ENCODE measurements around the gene ATF2.
A peak's percentile ranks its signal among the peaks of the same experiment; 100 is the strongest.

The ATF2 gene

GRCh38 chr2:175037941-175038340, 130.1 kb downstream of the ATF2 start:
- no peak overlapping the region for H3K4me3 ChIP-seq (ENCODE audit: low read depth, low read length)
- no peak for DNase-seq (ENCODE audit: low read depth)

- H3K4me3 ChIP-seq (ENCODE audit: low read depth, low read length): no peak overlapping the region
- DNase-seq (ENCODE audit: low read depth): no peak
Observed at GRCh38 chr2:175036582-175037018, 131.4 kb downstream of the ATF2 start.

- no peak overlapping the region for H3K4me3 ChIP-seq (ENCODE audit: low read depth, low read length)
- no peak for DNase-seq (ENCODE audit: low read depth)
Observed at GRCh38 chr2:175035806-175036205, 132.2 kb downstream of the ATF2 start.

GRCh38 chr2:175034716-175035115, 133.3 kb downstream of the ATF2 start:
- no peak for DNase-seq (ENCODE audit: low read depth)
- no peak overlapping the region for H3K4me3 ChIP-seq (ENCODE audit: low read depth, low read length)

- peak; percentile 13 for DNase-seq (ENCODE audit: low read depth)
- H3K4me3 ChIP-seq (ENCODE audit: low read depth, low read length): no peak overlapping the region
Observed at GRCh38 chr2:175030380-175031271, 137.4 kb downstream of the ATF2 start.

GRCh38 chr2:175027755-175028154, 140.2 kb downstream of the ATF2 start:
- no peak for DNase-seq (ENCODE audit: low read depth)
- no peak overlapping the region for H3K4me3 ChIP-seq (ENCODE audit: low read depth, low read length)

GRCh38 chr2:175026385-175026784, 141.6 kb downstream of the ATF2 start:
- no peak for DNase-seq (ENCODE audit: low read depth)
- no peak overlapping the region for H3K4me3 ChIP-seq (ENCODE audit: low read depth, low read length)

- no peak overlapping the region for H3K4me3 ChIP-seq (ENCODE audit: low read depth, low read length)
Observed at GRCh38 chr2:175025946-175026345, 142.1 kb downstream of the ATF2 start.

GRCh38 chr2:175025233-175025632, 142.8 kb downstream of the ATF2 start:
- DNase-seq (ENCODE audit: low read depth): no peak
- H3K4me3 ChIP-seq (ENCODE audit: low read depth, low read length): no peak overlapping the region

More at GRCh38 chr2:175025946-175026345, 142.1 kb downstream of the ATF2 start:
- no peak for DNase-seq (ENCODE audit: low read depth)

- no peak for DNase-seq (ENCODE audit: low read depth)
- no peak overlapping the region for H3K4me3 ChIP-seq (ENCODE audit: low read depth, low read length)
Observed at GRCh38 chr2:175022923-175023322, 145.1 kb downstream of the ATF2 start.

Data from skeletal muscle cell (primary cell).